Osteocyte (in vitro differentiated cells): ENCODE data around the gene NOTCH1. TPM values are rescaled to one million over a fixed set of nuclear protein-coding genes. Genes with fewer than 3 reads are reported as not detected.

ENCODE experiments used
- DNase-seq: peaks from one replicate; pipeline ENCODE4 v3.0.0; 2021; ENCODE audit warnings: mixed read lengths; ENCODE audit not compliant: unreplicated experiment; ENCODE audit errors: extremely low spot score
- H3K27ac Mint-ChIP-seq: one replicate; pipeline ENCODE4 v1.8.0; 2021; ENCODE audit warnings: mild to moderate bottlenecking, mixed read lengths; ENCODE audit not compliant: unreplicated experiment
- H3K27me3 Mint-ChIP-seq: one replicate; pipeline ENCODE4 v1.8.0; 2021; ENCODE audit warnings: mixed read lengths; ENCODE audit not compliant: unreplicated experiment
- H3K36me3 Mint-ChIP-seq: one replicate; pipeline ENCODE4 v1.8.0; 2021; ENCODE audit warnings: mixed read lengths; ENCODE audit not compliant: unreplicated experiment
- H3K4me1 Mint-ChIP-seq: one replicate; pipeline ENCODE4 v1.8.0; 2021; ENCODE audit warnings: mixed read lengths; ENCODE audit not compliant: unreplicated experiment
- H3K4me3 Mint-ChIP-seq: one replicate; pipeline ENCODE4 v1.8.0; 2021; ENCODE audit warnings: mild to moderate bottlenecking, moderate library complexity, mixed read lengths; ENCODE audit not compliant: unreplicated experiment
- H3K9me3 Mint-ChIP-seq: one replicate; pipeline ENCODE4 v1.8.0; 2021; ENCODE audit warnings: mixed read lengths; ENCODE audit not compliant: unreplicated experiment
- CTCF ChIP-seq: fragments of 200-600 bp; sonication (generic); IDR thresholded peaks from 2 replicates; pipeline ENCODE4 v1.5.0; 2021; ENCODE audit warnings: antibody characterized with exemption, mild to moderate bottlenecking, moderate library complexity
- microRNA-seq: library from miRNA; unstranded; fragments of <30 nt; microRNA quantifications from one replicate; pipeline ENCODE4 v1.1.0, GENCODE V29; 2020; ENCODE audit not compliant: unreplicated experiment
- total RNA-seq: library from RNA; stranded (reverse); gene quantifications from 2 replicates; pipeline ENCODE4 v1.2.1, GENCODE V29; 2021

The NOTCH1 gene
- total RNA-seq, 1 donor from 2014 or later = 44.9 TPM

DNA sequence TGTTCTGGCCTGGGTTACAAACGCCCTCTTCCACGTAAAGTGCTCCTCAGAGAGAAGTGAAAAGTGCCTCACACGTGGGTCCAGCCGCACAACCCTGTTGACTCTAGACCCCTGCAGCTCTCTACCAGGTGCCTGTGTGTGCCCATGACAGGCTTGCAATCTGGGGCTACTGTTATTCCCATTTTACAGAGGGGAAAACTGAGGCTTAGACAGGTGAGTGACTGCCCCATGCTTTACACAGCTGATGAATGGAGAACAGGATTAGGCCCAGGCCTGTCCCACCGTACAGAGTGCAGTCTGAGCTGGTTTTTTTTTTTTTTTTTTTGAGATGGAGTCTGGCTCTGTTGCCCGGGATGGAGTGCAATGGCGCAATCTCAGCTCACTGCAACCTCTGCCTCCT, 100.0 kb downstream of the NOTCH1 start:
- Mint-ChIP-seq H3K27ac (no peak overlapping the region), H3K36me3 (peaks cover 55% of the 10 kb centered on the region), H3K27me3 (no peaks in the 10 kb centered on the region), H3K4me1 (peaks cover 4% of the 10 kb centered on the region), H3K9me3 (no peaks in the 10 kb centered on the region), H3K4me3 (no peak overlapping the region)
- TF ChIP-seq CTCF = no peak
- DNase-seq = no peak

Small RNA genes lying within 50 kb of the gene (microRNA-seq; reads per million reads assigned to microRNA genes)
- gene MIR4673 (not detected), gene MIR4674 (not detected)

Other genes starting within 250 kb of the NOTCH1 start
- gene CCDC187, start 242.0 kb downstream of the NOTCH1 start, total RNA-seq = not detected in 2 replicates
- gene GPSM1, start 218.5 kb downstream of the NOTCH1 start, total RNA-seq = 32.5 and 37.1 TPM in 2 replicates
- 16.6 and 17.6 TPM in 2 replicates for gene DNLZ, start 182.3 kb downstream of the NOTCH1 start, total RNA-seq
- 0.89 and 0.94 TPM in 2 replicates for gene CARD9, start 172.4 kb downstream of the NOTCH1 start, total RNA-seq
- gene SNAPC4, start 145.9 kb downstream of the NOTCH1 start, total RNA-seq = 8.9 and 9.9 TPM in 2 replicates
- 54.8 and 57.9 TPM in 2 replicates for gene ENTR1, start 135.4 kb downstream of the NOTCH1 start, total RNA-seq
- 51.9 and 52.8 TPM in 2 replicates for gene PMPCA, start 135.4 kb downstream of the NOTCH1 start, total RNA-seq
- gene INPP5E, start 106.2 kb downstream of the NOTCH1 start, total RNA-seq = 16.0 and 16.7 TPM in 2 replicates
- gene SEC16A, start 63.0 kb downstream of the NOTCH1 start, total RNA-seq = 85.0 and 88.5 TPM in 2 replicates
- 6.9 and 8.4 TPM in 2 replicates for gene EGFL7, start 116.9 kb upstream of the NOTCH1 start, total RNA-seq
- gene AGPAT2, start 141.4 kb upstream of the NOTCH1 start, total RNA-seq = 34.4 and 36.4 TPM in 2 replicates
- 11.4 and 11.5 TPM in 2 replicates for gene DIPK1B, start 166.5 kb upstream of the NOTCH1 start, total RNA-seq
- gene LCN10, start 196.9 kb upstream of the NOTCH1 start, total RNA-seq = not detected in 2 replicates
- gene LCN6, start 202.5 kb upstream of the NOTCH1 start, total RNA-seq = not detected in 2 replicates
- gene LCN8, start 212.2 kb upstream of the NOTCH1 start, total RNA-seq = not detected in 2 replicates
- not detected in 2 replicates for gene LCN15, start 218.5 kb upstream of the NOTCH1 start, total RNA-seq
- gene TMEM141, start 245.3 kb upstream of the NOTCH1 start, total RNA-seq = 29.2 and 36.0 TPM in 2 replicates